ENCODE results near the gene TMA16. TPM values are rescaled to one million over a fixed set of nuclear protein-coding genes. Genes with fewer than 3 reads are reported as not detected.
"Not testable (repeated sequence)": the region's sequence is repeated elsewhere in the genome, so short reads cannot be mapped to it uniquely, and the experiment has no call there.

Gene TMA16
- total RNA-seq, 1 experiment from 2014 or later: 31.8 TPM

GRCh38 chr4:163515198-163515597 lies 20.7 kb downstream of the TMA16 start:
- no peak for DNase-seq (ENCODE audit: low read depth)

DNA sequence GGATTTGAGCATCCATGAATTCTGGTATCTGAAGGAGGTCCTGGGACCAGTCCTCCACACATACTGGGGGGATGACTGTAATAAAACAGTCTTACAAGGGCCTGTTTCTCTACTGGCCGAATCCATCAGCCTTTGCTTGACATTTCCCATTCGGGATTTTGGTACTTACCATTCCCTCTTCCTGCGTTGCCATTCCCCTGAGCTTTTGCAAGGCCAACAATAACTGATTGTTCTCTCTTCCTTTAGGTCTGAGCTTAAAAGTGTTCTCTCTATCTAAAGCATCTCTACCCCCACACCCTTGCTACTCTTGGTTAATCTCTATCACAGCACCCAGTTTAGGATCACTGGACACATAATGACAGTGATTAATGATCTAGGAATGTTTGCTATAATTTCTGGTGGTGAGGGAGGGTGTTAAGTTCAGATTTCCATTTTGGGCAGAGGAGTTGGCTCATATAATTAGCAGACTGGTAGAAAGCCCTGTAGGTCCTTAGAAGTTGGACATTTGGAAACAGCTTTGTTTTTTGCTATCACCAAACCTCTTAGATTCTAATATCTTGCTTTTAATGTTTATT lies 29.4 kb downstream of the TMA16 start:
- peak; percentile 5 for DNase-seq (ENCODE audit: low read depth)

- no peak for DNase-seq (ENCODE audit: low read depth)
Observed at GRCh38 chr4:163525982-163526381, 31.5 kb downstream of the TMA16 start.

GRCh38 chr4:163527172-163527571 lies 32.7 kb downstream of the TMA16 start:
- no peak for DNase-seq (ENCODE audit: low read depth)

- no peak for DNase-seq (ENCODE audit: low read depth)
Observed at GRCh38 chr4:163528653-163529052, 34.2 kb downstream of the TMA16 start.

DNA sequence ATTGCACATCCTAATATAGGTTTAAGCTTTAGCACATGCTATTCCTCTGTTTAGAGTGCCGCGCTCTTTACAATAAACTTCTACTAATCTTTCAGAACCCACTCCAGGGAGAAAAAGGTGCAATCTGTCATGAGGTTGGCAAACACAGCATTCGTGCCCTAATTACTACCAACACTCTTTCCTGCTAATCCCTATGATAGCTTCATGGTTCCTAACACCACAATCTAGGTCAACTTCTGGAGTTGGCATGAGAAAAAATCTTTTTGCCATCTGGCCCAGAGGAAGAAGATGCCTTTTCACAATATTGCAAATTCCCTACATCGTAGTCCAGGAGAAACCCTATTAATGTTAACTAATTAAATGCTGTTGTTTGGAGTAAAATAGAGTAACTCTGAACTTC lies 39.6 kb downstream of the TMA16 start:
- no peak for DNase-seq (ENCODE audit: low read depth)

- DNase-seq (ENCODE audit: low read depth): no peak
Observed at GRCh38 chr4:163535657-163536056, 41.2 kb downstream of the TMA16 start.

DNA sequence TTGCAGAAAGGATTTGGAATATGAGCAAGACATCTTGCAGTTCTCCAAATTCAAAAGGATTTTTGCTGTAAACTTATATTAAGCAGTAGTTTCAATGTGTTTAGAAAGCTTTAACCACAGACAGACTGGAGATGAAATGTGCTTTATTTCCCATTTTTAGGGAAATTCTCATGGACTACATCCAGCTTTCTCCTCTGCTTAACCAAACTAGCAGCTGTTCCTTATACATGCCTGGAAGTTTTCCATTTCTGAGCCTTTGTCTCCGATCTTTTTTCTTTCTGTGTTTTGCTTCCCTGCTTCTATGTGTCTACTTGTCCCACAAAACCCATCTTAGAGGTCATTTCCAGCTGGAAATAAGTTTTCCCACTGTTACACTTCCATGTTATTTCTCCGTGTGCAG lies 41.6 kb downstream of the TMA16 start:
- DNase-seq (ENCODE audit: low read depth): no peak

DNA sequence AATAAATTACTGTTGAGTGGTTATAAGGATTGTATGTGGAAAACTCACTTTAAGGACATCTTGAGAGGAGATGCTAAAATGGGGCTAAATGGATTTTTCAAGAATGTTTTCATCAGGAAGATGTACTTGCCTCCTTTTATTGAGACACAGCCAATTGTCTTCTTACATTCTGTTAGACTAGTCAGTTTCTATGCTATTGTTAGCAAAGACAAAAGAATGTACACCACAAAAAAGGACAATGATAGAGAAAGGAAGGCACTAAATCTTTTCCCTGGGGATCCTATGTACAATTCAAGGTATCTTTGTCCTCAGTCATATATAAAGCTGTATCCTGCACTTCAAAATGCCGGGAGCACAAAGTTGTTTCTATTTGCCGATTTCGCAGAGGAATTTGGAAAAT lies 42.6 kb downstream of the TMA16 start:
- no peak for DNase-seq (ENCODE audit: low read depth)

GRCh38 chr4:163538820-163539219 lies 44.3 kb downstream of the TMA16 start:
- not testable (repeated sequence) for DNase-seq (ENCODE audit: low read depth)

DNA sequence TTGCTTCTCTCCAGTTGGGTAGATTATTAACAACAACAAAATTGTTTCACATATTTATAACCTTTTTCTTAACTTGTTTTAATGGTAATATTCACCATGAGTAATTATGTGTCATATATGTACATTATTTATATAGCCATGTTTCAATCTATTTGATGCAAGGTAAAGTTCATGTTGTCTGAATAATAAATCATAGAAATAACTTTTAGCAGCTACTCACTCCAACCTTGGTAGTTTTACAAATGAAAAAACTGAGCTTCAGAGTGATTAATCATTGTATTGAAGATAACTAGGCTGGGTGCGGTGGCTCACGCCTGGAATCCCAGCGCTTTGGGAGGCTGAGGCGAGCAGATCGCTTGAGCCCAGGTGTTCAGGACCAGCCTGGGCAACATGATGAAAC lies 46.0 kb downstream of the TMA16 start:
- DNase-seq (ENCODE audit: low read depth): no peak

DNA sequence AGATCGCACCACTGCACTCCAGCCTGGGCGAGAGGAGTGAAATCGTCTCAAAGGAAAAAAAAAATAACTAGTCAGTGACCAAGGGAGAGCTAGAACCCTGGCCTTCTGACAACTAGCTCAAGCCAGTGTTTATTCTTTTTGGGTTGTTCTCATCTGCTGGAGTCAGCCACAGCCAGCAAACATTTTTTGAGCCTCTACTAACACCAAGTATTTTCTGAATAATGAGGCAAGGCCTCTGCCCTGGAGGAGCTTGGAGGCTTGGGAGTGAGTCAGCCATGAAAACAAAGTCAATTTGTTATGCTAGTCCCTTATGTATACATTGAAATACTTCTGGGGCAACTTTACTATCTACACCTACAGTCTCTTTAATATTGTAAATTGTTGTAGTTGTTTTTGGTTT lies 46.5 kb downstream of the TMA16 start:
- peak; percentile 87 for DNase-seq (ENCODE audit: low read depth)

DNA sequence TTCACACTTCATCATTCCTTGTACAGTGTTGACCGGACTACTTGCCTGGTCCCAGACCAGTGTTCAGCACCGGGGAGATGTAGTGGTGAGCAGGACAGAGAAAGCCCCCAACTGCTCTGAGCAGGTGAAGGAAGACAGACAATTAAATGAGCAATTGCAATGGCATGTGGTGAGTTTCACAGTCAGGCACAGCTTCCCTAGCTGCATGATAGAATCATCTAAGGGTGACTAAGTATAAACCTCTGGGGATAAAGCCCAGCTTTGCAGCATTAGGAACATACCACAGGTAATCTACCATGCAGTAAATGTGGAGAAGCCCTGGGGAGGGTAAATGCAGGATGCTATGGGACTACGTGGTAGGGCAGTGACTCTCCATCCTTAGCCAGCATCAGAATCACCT lies 47.8 kb downstream of the TMA16 start:
- DNase-seq (ENCODE audit: low read depth): peak; percentile 81

GRCh38 chr4:163544407-163545038 lies 50.0 kb downstream of the TMA16 start:
- peak; percentile 39 for DNase-seq (ENCODE audit: low read depth)

GRCh38 chr4:163548481-163549243 lies 54.2 kb downstream of the TMA16 start:
- DNase-seq (ENCODE audit: low read depth): peak; percentile 46

GRCh38 chr4:163550869-163551267 lies 56.4 kb downstream of the TMA16 start:
- DNase-seq (ENCODE audit: low read depth): no peak

DNA sequence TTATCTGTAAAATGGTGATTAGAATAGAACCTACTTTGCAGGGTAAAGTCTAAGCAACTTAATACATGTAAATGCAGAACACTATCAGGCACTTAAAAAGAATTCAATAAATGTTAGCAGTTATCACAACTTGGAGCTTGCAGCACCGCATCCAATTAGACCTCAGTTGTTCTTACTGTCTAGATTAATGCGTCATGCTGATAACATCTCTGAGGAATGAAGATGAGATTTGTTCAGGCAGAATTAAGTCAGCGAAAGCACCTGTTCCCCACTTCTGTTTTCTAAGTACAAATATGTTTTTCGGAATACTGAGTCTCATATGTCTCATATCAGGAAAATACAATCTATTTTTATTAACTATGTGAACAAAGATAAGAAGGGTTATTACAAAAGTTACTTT lies 58.7 kb downstream of the TMA16 start:
- DNase-seq (ENCODE audit: low read depth): no peak

- DNase-seq (ENCODE audit: low read depth): no peak
Observed at GRCh38 chr4:163554870-163555465, 60.5 kb downstream of the TMA16 start.

DNA sequence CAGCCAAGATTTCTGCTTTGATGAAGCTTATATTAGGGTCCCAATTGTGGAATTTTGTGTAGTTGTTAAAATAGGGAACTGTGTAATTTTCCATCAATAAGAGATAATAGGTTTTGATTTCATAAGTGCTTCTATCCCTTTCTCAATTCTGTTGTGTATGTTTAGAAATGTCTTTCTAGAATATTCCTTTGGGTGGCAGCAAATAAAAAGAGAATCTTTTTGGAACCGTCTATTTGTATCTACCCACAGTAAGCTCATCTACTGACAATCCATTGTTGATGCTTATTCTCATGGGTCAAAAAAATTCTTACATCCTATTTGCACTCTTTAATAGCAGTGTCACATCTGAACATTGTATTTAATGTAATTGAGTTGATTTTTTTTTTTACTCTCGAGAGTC lies 61.7 kb downstream of the TMA16 start:
- DNase-seq (ENCODE audit: low read depth): peak; percentile 13

DNA sequence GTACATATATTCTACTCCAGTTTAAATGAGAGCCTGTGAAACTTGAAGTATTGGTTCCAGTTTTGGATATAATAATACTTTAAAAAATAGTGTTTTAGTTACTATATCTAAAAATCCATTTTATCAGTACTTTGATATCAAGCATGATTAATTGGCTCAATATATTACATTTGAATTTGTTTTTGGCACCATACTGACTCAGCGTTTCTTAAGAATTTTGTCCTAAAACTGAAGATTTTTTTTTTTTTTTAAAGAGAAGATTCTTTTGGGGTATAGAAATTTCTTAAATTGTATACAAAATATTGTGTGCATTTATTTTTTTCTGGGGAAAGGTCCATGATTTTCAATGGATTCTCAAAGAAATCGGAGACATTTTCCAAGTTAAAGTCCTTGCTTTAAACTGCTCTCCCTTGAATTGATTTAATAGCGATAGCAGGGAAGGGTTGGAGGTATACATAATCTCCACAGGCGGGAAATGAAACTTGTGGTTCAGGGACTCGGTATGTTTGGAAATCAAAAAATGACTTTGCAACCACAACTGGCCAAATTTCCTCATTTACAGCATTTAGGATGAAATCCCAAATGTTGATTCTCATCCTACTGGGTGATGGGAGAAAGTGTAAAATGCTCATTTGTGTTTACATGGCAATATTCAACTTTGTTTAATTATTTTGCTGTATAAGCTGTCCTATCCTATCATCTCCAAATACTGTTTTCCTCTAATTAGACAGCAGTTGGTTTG lies 62.3 kb downstream of the TMA16 start:
- DNase-seq (ENCODE audit: low read depth): no peak

- DNase-seq (ENCODE audit: low read depth): no peak
Observed at GRCh38 chr4:163558539-163559044, 64.1 kb downstream of the TMA16 start.

DNA sequence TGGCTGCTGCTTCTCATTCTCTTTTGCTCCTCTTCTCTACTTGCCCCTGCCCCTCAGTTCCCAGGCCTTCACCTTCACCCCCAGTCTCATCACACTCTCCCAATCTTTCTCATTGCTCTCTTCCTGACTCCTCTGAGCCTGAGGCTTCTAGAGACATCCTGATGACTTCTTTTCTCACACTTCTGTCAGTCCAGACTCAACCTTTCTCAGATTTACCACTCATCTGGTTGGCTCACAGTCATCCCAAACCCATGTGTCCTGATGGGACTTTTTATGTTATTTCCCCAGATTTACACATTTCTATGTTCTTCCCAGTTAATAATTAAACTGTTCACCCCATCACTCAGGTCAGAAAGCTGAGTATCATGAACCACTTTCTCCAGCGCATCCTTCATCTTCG lies 68.0 kb downstream of the TMA16 start:
- DNase-seq (ENCODE audit: low read depth): no peak
